HepG2 (cell line): ENCODE results near the gene SNCG. TPM values are rescaled to one million over a fixed set of nuclear protein-coding genes. Genes with fewer than 3 reads are reported as not detected.

Source experiments
- ATAC-seq: fragments of 200-7000 bp; cut with Tn5 transposase; 3 replicates; pipeline ENCODE4 v1.9.1; 2020; ENCODE audit warnings: mild to moderate bottlenecking, moderate library complexity
- BruUV-seq: library from RNA; stranded (reverse); fragments of 400-500 nt; replicated peaks from 2 replicates; lab custom pipeline; 2021; lab: Mats Ljungman, UMichigan
- CTCF ChIA-PET: fragments of 300-600 bp; formaldehyde crosslinking; extraction: SDS; loops from one replicate; lab custom pipeline; 2021; ENCODE audit warnings: low total read pairs, inconsistent platforms, low intra/inter-chr PET ratio; lab: Yijun Ruan, JAX
- POLR2A ChIA-PET: fragments of 350-600 bp; sonication (Branson Sonifier 250); formaldehyde crosslinking; loops from one replicate; lab custom pipeline; 2020; ENCODE audit warnings: antibody characterized with exemption, inconsistent platforms; lab: Yijun Ruan, JAX
- DNase-seq: peaks from one replicate; pipeline ENCODE4 v3.0.0-alpha.2; 2015; ENCODE audit warnings: low spot score
- FAIRE-seq: peaks from 3 replicates; lab custom pipeline; 2011; peaks lifted over from hg19 to GRCh38; lab: Jason Lieb, UNC
- H2AFZ ChIP-seq: one replicate; pipeline ENCODE4 v1.6.1; 2011; ENCODE audit warnings: low read length, inconsistent platforms
- H3K27ac ChIP-seq: fragments of 300-600 bp; 3 replicates; pipeline ENCODE4 v1.8.0; 2011; ENCODE audit warnings: mixed run types, mild to moderate bottlenecking, mixed read lengths, low read length, inconsistent platforms; ENCODE audit not compliant: insufficient read depth; ENCODE audit errors: extremely low read length
- H3K27me3 ChIP-seq, 2 experiments: fragments of 200-600 bp in 1 of 2; 2 replicates in 1 of 2; 3 replicates in 1 of 2; pipeline versions ENCODE4 v1.6.0 to v1.8.0; 2011; ENCODE audit warnings: low read length in 2 of 2, mild to moderate bottlenecking in 2 of 2, moderate library complexity in 2 of 2, inconsistent platforms in 1 of 2; ENCODE audit not compliant: insufficient read depth in 2 of 2, control insufficient read depth in 1 of 2
- H3K36me3 ChIP-seq, 2 experiments: fragments of 200-600 bp in 1 of 2; replicated peaks in 1 of 2; 2 replicates in 1 of 2; 3 replicates in 1 of 2; pipeline versions ENCODE4 v1.5.1 to v1.8.0; 2011; ENCODE audit warnings: low read length in 2 of 2, inconsistent platforms in 1 of 2; ENCODE audit not compliant: insufficient read depth in 2 of 2, control insufficient read depth in 1 of 2
- H3K4me1 ChIP-seq: 2 replicates; pipeline ENCODE4 v1.5.1; 2012; ENCODE audit warnings: low read length, inconsistent platforms; ENCODE audit not compliant: insufficient read depth
- H3K4me2 ChIP-seq: 2 replicates; pipeline ENCODE4 v1.6.0; 2011; ENCODE audit warnings: low read depth, low read length, inconsistent platforms
- H3K4me3 ChIP-seq, 3 experiments: fragments of 200-600 bp in 1 of 3; sonication (generic), shearing (Covaris generic) in 1 of 3; replicated peaks in 1 of 3; 2 replicates each; pipeline ENCODE4 v1.5.1; 2011 to 2016; ENCODE audit warnings: low read length in 3 of 3, inconsistent platforms in 2 of 3, low read depth in 2 of 3, mild to moderate bottlenecking in 2 of 3, control low read depth in 1 of 3, mixed read lengths in 1 of 3; ENCODE audit not compliant: insufficient read depth in 1 of 3
- H3K79me2 ChIP-seq: one replicate; pipeline ENCODE4 v1.6.1; 2011; ENCODE audit warnings: low read length, inconsistent platforms; ENCODE audit not compliant: insufficient read depth
- H3K9ac ChIP-seq: 2 replicates; pipeline ENCODE4 v1.6.0; 2011; ENCODE audit warnings: mild to moderate bottlenecking, low read depth, low read length, inconsistent platforms; ENCODE audit not compliant: insufficient read depth
- H3K9me3 ChIP-seq: 2 replicates; pipeline ENCODE4 v1.5.1; 2012; ENCODE audit warnings: mild to moderate bottlenecking, low read length
- H4K20me1 ChIP-seq: 2 replicates; pipeline ENCODE4 v1.6.0; 2011; ENCODE audit warnings: inconsistent platforms, mild to moderate bottlenecking, low read length, moderate library complexity; ENCODE audit not compliant: insufficient read depth
- GABPB1 ChIP-seq: IDR thresholded peaks from 2 replicates; pipeline ENCODE4 v1.6.1; 2016; ENCODE audit warnings: mild to moderate bottlenecking, missing genetic modification reagents, moderate library complexity, missing compliant biosample characterization
- ZNF629 ChIP-seq: sonication (generic); formaldehyde crosslinking; conservative IDR thresholded peaks from 2 replicates; pipeline ENCODE4 v1.5.0; 2020; ENCODE audit warnings: missing genetic modification reagents
- ZNF768 ChIP-seq: sonication (generic); formaldehyde crosslinking; IDR thresholded peaks from 2 replicates; pipeline ENCODE4 v1.4.0; 2020; ENCODE audit warnings: missing genetic modification reagents
- ZNF790 ChIP-seq: sonication (generic); formaldehyde crosslinking; IDR thresholded peaks from 2 replicates; pipeline ENCODE4 v1.8.0; 2022; ENCODE audit warnings: missing genetic modification reagents, mild to moderate bottlenecking, borderline replicate concordance
- WGBS: methylation state at CpG from one replicate; pipeline ENCODE4 v1.1.6; 2017; ENCODE audit warnings: low lambda C conversion rate; 5-methylcytosine and 5-hydroxymethylcytosine counted together
- in situ Hi-C: cut with HindIII; loops from 2 replicates; pipeline ENCODE4 v1.10.0; 2017; ENCODE audit warnings: low pct_unique_long_range_greater_than_20kb; ENCODE audit not compliant: extremely low pct_ligation_motif_present
- intact Hi-C: fragments of 100-400 bp; cut with micrococcal nuclease; formaldehyde crosslinking; loops from one replicate; pipeline ENCODE4 v1.10.0; 2022; ENCODE audit not compliant: unreplicated experiment
- polyA plus RNA-seq, 8 experiments: library from polyadenylated mRNA; depleted of rRNA in 3 of 8; stranded (reverse) in 7 of 8; unstranded in 1 of 8; fragments of >200 nt; fragmentation: Illumina TruSeq in 4 of 8; extraction: Trizol in 4 of 8; gene quantifications; 2 replicates each; pipeline versions ENCODE4 v1.2.1 to v1.2.3, GENCODE V29; 2011 to 2016; ENCODE audit warnings: low read depth in 4 of 8, missing spikeins in 1 of 8, mixed read lengths in 1 of 8; ENCODE audit not compliant: insufficient read depth in 1 of 8
- total RNA-seq, 5 experiments: library from RNA; depleted of rRNA; stranded (reverse); fragments of >200 nt; fragmentation: Illumina TruSeq; extraction: Trizol; gene quantifications; 2 replicates each; pipeline ENCODE4 v1.2.3, GENCODE V29; 2016; ENCODE audit warnings: low read depth in 1 of 5

Gene SNCG
- total and polyA plus RNA-seq, 2 of the 13 experiments (the other 11 are each of a cell fraction or from before 2014, with no cell fraction given) = 0.22 to 0.91 TPM

DNA sequence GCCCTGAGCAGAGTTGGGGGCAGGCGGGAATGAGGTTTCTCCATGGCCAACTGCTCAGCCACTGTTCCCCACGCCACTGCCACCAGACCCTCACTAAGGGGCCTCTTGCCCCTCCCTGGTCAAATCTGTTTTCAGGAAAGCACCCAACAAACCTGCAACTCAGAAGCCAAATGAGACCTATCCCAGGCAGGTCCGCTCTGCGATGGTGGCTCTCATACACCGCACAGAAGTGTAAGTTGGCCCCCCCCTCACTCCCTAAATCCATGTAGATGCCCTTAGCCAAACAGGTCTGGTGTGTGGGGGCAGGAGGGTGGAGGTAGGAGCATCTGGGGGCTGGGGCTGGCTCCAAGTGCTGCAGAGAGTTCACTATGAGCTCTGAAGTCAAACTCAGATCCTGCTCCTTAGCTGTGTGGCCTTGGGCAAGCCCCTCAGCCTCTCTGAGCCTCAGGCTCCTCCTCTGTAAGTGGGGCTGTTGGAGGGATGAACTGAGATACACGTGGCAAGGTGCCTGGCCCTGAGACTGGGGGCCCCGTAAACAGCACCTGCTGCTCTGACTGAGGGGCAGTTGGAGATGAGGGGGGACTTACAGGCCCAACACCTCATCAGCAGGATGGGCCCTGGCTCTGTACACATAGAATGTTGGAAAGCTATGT, 2.1 kb upstream of the SNCG start:
- no TSS peak for BruUV-seq
- Histone ChIP-seq H3K27ac (no peak overlapping the region), H3K9ac (no peak overlapping the region), H3K79me2 (no peaks in the 10 kb centered on the region), H3K4me1 (peaks cover 59% of the 10 kb centered on the region), H2AFZ (no peak overlapping the region), H3K36me3 (no peaks in the 10 kb centered on the region), H3K27me3 (peaks cover 7 to 58% of the 10 kb centered on the region in 2 experiments), H4K20me1 (no peaks in the 10 kb centered on the region), H3K4me3 (no peak overlapping the region), H3K4me2 (no peak overlapping the region), H3K9me3 (no peaks in the 10 kb centered on the region)
- ChIA-PET CTCF (no interaction called here), POLR2A (no interaction called here)
- intact Hi-C loops (no loop called here), in situ Hi-C loops (no loop called here)
- FAIRE-seq (no peak), DNase-seq (no peak), ATAC-seq (no peak)
- 47% methylated on average over 3 of the region's 7 CpGs for WGBS
- TF ChIP-seq ZNF768 (CRISPR knock-in tag) (peak; percentile 95), GABPB1 (CRISPR knock-in tag) (no peak)

DNA sequence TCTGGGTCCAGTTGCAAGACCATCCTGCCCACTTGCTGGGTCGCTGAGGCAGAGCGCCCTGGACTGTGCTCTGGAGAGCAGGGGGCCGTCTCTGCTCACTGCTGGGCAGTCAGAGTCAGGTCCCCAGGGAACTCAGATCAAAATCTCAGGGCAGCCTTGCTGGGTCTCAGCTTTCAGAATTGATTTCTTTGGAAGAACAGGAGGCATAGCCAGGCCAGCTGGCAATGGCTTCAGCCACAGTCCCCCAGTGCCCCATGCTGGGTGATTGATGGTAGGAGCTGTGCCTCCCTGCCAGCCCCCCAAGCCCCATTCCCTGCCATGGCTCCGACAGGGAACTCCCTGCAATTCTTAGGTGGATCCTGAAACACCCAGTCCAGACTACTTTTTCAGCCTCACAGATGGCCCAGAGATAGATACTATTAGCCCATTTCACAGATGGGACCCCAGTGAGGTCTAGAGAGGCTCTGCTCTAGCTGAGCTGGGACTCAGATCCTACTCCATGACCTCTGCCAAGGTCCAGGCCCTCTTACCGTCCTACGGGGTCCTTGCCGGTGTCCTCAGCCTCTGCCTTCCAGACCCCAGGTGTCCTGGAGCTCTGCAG, 1.5 kb upstream of the SNCG start:
- Histone ChIP-seq H2AFZ (no peak overlapping the region), H3K9me3 (no peaks in the 10 kb centered on the region), H4K20me1 (no peaks in the 10 kb centered on the region), H3K9ac (no peak overlapping the region), H3K4me2 (no peak overlapping the region), H3K27ac (no peak overlapping the region), H3K4me3 (no peak overlapping the region), H3K79me2 (no peaks in the 10 kb centered on the region), H3K4me1 (peaks cover 59% of the 10 kb centered on the region), H3K36me3 (no peaks in the 10 kb centered on the region), H3K27me3 (peaks cover 7 to 65% of the 10 kb centered on the region in 2 experiments)
- TF ChIP-seq ZNF629 (peak; percentile 61), ZNF790 (no peak)
- in situ Hi-C loops (no loop called here), intact Hi-C loops (no loop called here)
- ChIA-PET POLR2A (no interaction called here), CTCF (no interaction called here)
- DNase-seq (no peak), FAIRE-seq (no peak), ATAC-seq (no peak)
- 55% methylated on average over 4 of the region's 7 CpGs for WGBS
- no TSS peak for BruUV-seq
